Measurements from ENCODE around the gene KCNQ5.
A peak's percentile ranks its signal among the peaks of the same experiment; 100 is the strongest.

KCNQ5 gene

GRCh38 chr6:72793641-72794395, 172.0 kb downstream of the KCNQ5 start:
- DNase-seq (ENCODE audit: low read depth), result no peak

- DNase-seq (ENCODE audit: low read depth), result no peak
Measured at GRCh38 chr6:72798196-72798595, 176.3 kb downstream of the KCNQ5 start.

GRCh38 chr6:72809746-72810379, 188.0 kb downstream of the KCNQ5 start:
- no peak for DNase-seq (ENCODE audit: low read depth)

- DNase-seq (ENCODE audit: low read depth), result no peak
Measured at GRCh38 chr6:72810571-72811280, 188.9 kb downstream of the KCNQ5 start.

GRCh38 chr6:72811971-72812421, 190.1 kb downstream of the KCNQ5 start:
- peak; percentile 47 for DNase-seq (ENCODE audit: low read depth)

GRCh38 chr6:72813807-72814596, 192.1 kb downstream of the KCNQ5 start:
- no peak for DNase-seq (ENCODE audit: low read depth)

GRCh38 chr6:72816022-72816421, 194.2 kb downstream of the KCNQ5 start:
- DNase-seq (ENCODE audit: low read depth), result no peak

- DNase-seq (ENCODE audit: low read depth), result no peak
Measured at GRCh38 chr6:72817208-72817607, 195.3 kb downstream of the KCNQ5 start.

GRCh38 chr6:72819609-72820008, 197.7 kb downstream of the KCNQ5 start:
- no peak for DNase-seq (ENCODE audit: low read depth)

- DNase-seq (ENCODE audit: low read depth), result no peak
Measured at GRCh38 chr6:72820153-72820552, 198.3 kb downstream of the KCNQ5 start.

GRCh38 chr6:72820906-72821305, 199.0 kb downstream of the KCNQ5 start:
- DNase-seq (ENCODE audit: low read depth), result no peak

GRCh38 chr6:72822023-72822422, 200.2 kb downstream of the KCNQ5 start:
- DNase-seq (ENCODE audit: low read depth), result no peak

GRCh38 chr6:72822691-72823090, 200.8 kb downstream of the KCNQ5 start:
- DNase-seq (ENCODE audit: low read depth), result no peak

GRCh38 chr6:72824833-72825232, 203.0 kb downstream of the KCNQ5 start:
- DNase-seq (ENCODE audit: low read depth), result no peak

- DNase-seq (ENCODE audit: low read depth), result peak; percentile 67
Measured at GRCh38 chr6:72825315-72825911, 203.5 kb downstream of the KCNQ5 start.

GRCh38 chr6:72826037-72826436, 204.2 kb downstream of the KCNQ5 start:
- no peak for DNase-seq (ENCODE audit: low read depth)

GRCh38 chr6:72826744-72827438, 205.0 kb downstream of the KCNQ5 start:
- no peak for DNase-seq (ENCODE audit: low read depth)

GRCh38 chr6:72828904-72829303, 207.0 kb downstream of the KCNQ5 start:
- DNase-seq (ENCODE audit: low read depth), result no peak

GRCh38 chr6:72832271-72832670, 210.4 kb downstream of the KCNQ5 start:
- peak; percentile 49 for DNase-seq (ENCODE audit: low read depth)

- DNase-seq (ENCODE audit: low read depth), result no peak
Measured at GRCh38 chr6:72835749-72836148, 213.9 kb downstream of the KCNQ5 start.

GRCh38 chr6:72836971-72837370, 215.1 kb downstream of the KCNQ5 start:
- no peak for DNase-seq (ENCODE audit: low read depth)
